ENCODE measurements around the gene PACSIN1.

PACSIN1 gene

DNA sequence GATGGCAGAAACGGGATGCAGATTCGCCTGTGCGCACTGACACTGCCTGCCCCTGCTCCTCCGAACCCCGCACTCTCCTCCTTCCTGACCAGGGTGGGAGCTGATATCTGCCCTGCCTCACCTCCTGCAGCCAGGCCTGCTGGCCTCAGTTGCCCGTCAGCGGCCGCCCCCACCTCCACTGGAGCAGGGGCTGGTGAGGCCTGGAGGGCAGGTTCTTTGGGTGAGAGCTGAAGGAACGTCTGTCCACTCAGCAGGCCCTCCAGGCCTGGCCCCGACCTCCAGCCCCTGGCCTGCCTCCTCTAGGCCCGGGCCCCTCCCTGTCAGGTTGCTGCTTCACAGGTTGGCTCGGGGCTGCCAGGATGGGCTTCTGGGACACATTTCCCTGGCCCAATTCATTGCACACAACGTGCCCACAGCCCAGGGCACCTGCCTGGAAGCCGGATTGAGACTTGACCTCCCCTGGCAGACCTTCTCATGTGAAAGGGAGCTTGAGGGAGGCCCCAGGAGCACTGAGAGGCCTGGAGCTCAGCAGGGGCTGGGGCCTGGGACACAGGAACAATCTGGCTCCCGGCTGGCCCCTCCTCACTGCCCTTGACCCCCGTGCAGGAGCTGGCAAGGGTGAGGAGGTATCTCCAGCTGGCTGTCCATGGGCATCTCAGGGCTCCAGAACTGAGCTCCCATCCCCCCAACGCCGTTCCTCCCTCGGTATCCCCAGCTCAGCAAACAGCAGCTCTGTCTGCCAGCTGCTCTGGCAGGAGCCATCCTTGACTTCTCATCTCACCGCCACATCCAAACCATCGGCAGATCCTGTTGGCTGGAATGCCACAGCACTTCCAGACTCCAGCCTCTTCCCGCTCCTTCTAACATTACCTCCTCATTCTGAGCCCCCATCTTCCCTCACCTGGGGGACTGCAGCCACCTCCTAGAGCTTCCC, 50.8 kb downstream of the PACSIN1 start:
- DNase-seq, result no peak

DNA sequence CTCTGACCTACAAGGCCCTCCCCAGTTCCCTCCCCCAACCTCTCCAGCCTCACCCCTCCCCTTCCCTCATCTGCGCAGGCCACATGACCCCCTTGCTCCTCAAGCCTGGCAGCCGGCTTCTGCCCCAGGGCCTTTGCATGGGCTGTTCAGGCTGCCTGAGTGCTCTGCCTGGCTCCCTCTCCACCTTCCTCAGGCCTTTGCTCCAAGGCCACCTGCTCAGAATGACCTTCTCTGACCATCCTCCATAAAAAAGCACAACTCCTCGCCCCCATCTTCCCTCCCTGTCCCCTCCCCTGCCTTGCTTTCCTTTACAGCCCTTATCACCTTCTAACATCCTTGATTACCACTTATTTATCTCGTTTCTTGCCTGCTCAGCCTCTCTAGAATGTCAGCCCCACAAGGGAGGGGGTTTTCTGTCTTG, 51.6 kb downstream of the PACSIN1 start:
- DNase-seq, result no peak

DNA sequence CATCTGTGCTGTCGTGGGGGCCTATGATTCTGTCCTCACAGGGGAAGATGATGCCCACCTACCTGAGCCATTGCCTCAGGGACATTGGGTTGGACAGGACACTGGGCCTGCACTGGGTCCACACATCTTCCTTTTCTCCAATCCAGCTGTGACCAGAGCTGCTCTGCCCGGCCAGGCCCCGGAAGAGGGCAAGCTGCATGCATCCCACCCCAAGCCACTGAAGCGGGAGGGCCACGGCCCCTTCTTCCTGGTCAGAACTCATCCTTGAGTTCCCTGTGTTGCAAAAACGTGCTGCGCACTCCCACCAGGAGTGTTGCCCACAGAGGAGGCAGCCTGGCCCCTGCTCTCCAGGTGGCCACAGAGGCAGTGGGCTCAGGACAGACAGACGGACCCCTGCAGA, 52.1 kb downstream of the PACSIN1 start:
- no peak for DNase-seq

DNA sequence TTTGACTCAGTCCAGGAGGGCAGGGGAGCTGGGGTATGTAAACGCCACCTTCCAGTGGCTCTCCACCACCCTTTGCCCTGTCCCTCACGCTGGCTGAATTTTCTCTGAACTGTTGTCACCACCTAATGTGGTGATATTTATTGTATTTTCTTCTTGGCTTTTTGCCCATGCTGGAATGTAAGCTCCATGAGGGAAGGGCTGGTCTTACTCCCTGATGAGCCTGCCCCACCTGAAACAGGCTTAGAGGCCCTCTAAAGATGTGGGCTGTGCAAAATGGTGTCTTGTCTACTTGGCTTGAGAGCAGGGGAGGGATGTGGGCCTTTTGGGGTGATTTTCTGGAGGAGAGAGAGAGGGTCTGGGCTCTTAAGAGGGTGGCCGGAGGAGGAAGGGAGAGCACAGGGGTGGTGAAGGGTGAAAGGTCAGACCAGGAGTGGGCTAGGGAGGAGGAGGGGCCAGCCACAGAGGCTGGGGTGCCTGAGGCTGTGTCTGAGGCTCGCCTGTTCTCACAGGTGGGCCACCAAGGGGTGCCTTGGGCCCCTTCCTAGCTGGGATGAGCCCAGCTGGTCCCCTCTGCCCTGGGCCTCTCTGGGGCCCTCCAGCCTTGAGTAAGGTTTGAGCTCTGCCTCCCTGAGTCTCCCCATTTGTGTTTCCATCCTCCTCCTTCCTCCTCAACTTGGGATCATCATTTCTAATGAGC, 52.9 kb downstream of the PACSIN1 start:
- DNase-seq, result no peak

DNA sequence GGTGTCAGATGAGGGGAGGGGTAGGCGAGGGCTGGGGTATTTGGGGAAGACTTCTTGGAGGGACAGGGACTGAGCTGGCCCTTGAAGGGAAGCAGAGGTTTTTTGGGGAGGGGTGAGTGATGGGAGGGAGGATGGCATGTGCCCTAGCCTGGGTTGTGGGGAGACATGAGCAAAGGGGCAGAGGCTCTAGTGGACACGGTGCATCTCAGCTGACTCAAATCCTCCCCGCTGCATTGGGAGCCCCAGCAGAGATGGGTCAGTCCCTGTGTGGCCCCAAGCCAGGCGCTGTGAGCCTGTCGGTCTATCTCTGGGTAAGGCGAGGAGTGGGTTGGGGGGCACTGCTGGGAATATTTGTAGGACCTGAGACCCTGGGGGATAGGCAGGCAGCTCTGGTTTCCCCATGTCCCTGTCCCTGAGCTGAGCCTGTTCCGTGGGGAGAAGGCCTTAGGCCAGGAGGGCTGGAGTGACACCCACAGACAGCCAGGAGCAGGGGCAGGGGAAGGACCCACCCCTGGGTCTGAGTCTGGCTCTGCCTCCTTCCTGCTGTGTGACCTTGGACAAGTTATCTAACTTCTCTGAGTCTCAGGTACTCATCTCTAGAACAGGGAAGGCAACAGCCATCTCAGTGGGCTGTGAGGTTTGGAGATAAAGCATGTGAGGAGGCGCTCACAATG, 54.2 kb downstream of the PACSIN1 start:
- DNase-seq, result no peak

DNA sequence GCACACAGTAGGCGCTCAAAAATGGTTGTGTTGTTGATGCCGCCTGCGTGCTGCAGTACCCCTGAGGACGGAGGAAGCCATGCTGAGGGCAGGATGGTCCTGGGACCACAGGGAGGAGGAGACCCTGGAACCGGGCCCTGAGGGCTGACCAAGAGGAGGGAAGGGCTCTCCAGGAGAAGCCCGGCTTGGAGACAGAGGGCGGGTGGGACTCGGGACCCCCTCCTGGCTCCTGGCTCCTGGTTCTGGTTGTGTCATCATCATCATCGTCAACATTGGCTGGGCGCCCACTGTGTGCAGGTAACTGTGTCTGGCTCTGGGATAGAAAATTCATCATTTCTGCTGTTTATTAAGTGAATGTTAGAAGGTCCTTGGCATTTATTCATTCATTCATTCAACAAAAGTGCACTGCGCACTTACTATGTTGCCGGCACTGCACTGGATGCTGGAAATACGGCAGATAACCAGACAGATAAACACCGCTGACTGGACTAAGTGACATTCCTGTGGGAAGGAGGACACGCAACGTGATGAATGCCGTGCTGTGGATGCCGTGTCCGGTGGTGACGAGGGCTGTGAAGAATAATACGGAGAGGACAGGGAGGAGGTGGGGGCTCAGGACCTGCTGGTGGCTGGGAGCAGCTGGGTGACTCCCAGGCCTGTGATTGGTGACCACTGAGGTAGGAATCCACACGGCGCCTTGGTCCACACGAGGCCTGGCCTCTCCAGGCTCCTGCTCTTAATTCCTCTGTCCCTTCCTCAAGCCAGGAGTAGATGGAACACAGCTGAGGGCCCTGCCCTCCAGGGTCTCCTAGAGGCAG, 55.0 kb downstream of the PACSIN1 start:
- DNase-seq, result no peak

DNA sequence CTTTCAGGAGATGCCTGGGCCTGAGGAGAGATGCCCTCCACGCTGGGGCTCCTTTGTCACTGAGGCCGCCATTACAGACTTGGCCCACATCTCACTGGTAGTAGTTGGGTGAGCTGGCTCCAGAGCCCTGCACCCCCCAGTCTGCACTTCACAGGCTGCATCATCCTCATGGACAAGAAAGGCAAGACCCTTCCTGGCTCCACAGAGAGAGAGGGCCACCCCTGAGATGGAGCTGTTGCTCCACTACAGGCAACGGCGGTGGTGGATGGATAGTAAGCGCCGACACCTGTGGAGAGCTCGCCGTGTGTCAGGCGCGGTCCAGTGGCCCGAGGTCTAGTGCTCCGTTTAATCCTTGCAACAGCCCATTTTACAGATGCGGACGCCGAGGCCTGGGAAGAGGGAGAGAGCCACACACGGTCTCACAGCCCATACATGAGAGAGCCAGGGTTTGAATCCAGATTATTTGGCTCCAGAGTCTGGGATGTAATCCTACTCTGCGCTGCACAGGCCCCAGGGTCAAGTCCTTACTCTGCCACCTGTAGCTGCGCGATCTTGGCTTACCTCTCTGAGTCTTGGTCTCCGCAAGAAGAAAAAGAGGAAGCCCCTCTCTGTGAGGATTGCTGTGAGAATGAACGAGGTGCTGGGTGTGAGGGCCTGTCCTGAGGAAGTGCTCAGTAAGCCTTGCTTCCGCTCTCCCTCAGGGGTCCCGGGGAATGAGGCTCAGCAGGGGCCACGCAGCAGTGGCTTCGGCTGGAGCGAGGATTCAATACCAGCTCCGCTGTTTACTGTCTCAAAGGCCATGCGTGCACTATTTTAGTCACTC, 55.8 kb downstream of the PACSIN1 start:
- DNase-seq, result no peak

DNA sequence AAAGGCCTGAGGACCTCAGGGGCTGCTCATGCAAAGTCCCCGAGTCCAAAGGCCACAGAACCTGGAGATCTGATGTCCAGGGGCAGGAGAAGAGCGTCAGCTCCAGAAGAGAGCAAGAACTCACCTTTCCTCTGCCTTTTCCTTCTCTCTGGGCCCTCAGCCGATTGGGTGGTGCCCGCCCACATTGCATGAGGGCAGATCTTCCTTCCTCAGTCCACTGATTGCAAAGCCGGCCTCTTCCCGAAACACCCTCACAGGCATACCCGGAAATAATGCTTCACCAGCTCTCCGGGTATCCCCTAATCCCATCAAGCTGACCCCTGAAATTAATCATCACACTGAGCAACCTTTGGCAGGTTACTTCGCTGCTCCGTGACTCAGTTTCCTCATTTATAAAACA, 56.9 kb downstream of the PACSIN1 start:
- no peak for DNase-seq

DNA sequence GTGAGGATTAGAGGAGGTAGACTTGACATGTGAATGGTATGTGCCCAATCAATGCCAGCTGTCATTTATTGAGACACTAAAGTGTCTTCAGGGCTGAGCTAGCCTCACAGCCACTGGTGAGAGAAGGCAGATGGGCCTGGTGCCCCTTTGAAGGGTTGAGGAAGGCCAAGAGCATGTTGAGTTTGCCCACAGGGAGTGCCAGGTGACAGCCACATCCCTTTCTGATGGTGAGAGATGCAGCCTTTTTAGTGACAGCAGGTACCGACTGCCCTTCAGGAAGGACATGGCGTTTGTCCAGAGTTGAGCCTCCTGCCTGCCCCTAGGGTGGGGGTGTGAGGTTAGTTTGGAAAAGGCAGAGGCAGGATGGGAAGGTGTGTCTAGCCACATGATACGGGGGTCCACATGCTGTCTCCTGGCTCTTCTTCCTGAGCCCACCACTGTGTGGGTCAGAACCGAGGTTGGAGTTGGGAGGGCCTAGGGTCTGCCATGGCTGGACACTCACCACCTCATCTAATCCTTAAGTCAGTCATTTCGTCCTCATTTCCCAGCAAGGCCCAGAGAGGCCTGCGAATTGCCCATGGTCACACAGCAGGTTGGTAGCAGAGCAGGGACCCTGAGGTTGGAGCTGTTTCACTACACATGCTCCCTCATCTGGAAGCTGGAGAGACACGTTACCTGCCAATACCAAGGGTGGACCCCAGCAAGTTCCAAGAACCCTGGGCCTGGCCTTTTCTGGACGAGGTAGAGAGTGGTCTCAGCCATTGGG, 57.7 kb downstream of the PACSIN1 start:
- DNase-seq, result no peak

DNA sequence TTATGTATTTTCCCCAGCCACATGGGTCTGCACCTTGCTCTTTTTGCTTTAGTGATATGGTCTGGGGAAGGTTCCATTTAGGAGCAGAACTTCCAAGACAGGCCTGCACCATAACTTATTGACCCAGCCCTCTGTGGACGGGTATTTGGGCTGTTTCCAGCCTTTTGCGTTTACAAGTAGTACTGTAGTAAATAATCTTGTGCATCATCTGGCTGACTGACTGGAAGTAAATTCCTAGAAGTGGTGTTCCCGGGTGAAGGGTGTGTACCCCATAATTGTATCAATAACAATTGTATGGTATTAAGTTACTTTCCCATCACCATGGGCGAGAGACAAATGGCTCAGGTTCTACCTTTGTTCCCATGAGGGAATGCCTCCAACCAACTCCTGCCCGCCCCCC, 58.6 kb downstream of the PACSIN1 start:
- DNase-seq, result no peak

DNA sequence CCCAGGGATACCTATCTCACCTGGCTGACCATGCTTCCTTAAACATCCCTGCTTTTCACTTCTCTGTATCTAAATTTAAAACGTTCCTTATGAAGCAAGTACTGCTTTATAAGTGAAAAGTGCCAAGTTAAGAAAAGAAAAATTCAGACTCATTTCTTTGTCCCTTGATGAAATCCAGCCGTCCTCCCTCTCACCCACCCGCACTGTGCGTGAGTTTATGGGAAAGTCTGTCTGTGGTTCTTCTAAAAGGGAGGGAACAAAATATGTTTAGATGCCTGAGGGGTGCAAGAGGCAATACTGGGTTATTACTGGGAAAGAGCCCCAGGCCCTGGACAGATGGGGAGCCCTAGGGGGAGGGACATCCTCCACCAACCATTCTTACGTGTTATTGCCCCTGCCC, 59.1 kb downstream of the PACSIN1 start:
- DNase-seq, result no peak

DNA sequence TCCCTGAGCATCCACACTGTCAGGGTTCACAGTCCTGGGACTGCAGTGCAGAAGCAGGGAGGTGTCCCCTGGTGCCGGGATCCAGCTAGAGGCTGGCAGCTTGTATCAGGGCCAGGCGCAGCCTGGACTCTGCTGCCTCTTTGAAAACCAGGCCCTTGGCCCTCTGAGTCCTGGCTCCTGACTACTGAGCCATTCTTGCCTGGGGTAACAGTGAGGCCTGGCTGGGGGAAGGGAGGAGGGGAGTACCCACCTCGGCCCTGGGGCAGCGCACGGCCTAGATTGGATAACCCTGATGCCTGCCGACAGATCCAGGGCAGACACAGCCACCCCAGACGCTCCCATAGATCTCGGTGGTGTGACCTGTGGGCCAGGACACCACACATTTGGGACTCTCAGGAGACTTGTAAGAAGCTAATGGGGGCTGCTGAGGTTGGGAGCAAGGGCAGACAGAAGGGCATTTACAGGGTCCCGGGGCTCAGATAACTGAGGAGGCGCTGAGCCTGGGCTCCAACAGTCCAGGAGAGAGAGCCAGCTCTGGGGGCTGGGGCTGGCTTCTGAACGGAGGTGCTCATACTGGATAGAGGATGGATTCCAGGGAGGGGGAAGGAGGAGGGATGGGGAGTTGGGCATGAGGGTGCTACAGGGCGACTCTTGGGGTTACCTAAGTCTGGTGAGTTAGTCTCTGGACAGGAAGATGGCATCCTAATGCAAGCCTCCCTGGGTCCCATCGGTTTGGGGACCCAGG, 59.7 kb downstream of the PACSIN1 start:
- no peak for DNase-seq

DNA sequence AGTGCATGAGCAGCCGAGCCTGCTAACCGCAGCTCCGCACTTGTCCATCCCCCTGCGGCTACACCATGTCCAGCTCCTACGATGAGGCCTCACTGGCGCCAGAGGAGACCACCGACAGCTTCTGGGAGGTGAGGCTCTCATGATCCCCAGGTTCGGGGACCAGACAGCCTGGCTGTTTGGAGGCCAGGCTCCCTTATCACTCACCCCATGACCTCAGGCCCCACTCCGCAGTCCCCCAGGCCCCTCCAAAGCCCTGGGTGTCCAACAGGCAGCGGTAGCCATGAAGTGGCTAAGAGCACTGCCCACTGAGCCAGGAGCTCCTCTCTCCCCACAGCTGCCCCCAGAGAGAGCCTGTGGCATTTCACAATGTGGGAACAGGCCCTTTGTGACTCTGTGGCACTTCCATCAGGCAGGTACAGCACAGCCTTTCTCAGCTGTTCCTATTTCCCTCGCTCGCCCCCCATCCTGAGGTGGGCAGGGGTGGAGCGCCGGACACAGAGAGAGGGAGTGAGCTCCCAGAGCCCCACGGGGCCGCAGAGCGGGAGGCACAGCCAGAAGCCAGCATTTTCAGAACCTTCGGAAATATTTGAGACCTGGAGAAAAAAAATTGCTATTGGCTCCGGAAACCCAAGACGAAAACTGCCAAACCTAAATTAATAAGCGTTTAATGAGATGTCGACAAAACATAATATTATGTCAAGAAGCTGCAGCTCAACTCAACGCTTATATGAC, 60.5 kb downstream of the PACSIN1 start:
- DNase-seq, result no peak

DNA sequence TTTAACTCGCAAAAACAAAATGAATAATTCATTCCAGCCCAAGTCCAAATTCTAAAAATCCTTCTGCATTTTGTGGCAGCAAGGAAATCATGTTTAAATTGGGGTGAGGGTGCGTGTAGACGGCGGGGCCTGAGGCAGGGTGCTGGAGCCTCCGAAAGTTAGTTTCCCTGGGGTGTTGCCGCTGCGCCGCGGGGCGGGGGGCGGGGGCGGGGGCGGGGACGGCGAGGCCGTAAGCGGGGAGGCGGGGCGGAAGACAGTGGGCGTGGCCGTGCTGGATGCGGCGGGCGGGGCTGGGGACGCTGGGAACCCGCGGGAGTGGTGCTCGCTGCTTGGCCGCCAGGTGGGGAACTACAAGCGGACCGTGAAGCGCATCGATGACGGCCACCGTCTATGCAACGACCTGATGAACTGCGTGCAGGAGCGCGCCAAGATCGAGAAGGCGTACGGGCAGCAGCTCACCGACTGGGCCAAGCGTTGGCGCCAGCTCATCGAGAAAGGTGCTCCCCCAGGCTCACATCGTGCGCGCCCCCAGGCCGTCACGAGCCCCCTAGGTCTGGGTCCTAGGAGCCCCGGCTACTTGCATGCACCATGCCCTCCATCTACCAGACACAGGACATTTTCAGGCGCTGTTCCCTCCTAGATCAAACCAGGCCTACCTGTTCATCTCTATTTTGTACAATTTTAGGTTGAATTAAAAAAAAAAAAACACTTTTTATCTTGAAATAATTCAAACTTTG, 61.3 kb downstream of the PACSIN1 start:
- peak; percentile 80 to 94 for DNase-seq

DNA sequence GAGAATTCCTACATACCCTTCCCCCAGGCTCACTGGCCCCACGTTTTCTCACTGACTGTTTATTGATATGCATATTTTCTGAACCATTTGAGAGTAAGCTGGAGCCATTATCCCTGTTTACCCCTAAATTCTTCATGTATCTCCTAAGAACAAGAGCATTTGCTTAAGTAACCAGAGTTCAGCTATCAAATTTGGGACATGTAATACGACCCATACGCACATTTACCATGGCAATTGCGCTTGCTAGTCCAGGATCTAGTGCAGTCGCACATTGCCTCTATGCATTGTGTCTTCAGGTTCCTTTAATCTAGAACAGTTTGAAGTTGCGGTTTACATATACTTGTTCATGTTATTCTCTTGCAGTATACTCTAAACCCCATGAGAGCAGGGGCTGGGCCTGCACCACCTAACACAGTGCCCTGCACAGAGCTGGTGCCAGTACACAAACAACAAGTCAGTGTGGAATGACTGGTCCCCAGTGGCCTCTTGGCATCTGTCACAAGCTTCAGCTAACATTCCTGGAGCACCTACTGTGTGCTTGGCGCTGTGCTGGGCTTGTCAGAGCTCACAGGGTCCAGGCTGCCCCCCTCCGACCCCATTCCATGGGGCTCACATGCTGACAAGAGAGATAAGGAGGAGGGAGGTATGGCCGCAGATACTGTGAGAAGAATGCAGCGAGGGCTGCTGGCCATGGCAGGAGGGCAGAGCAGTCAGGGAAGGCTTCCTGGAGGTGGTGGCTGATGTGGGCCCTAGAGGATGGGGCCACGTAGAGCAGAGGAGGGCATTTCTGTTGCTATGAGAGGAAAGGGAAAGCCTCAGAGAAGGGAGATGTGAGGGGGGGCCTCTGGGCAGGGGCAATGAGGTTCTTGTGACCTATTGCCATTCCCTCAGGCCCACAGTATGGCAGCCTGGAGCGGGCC, 62.1 kb downstream of the PACSIN1 start:
- no peak for DNase-seq

DNA sequence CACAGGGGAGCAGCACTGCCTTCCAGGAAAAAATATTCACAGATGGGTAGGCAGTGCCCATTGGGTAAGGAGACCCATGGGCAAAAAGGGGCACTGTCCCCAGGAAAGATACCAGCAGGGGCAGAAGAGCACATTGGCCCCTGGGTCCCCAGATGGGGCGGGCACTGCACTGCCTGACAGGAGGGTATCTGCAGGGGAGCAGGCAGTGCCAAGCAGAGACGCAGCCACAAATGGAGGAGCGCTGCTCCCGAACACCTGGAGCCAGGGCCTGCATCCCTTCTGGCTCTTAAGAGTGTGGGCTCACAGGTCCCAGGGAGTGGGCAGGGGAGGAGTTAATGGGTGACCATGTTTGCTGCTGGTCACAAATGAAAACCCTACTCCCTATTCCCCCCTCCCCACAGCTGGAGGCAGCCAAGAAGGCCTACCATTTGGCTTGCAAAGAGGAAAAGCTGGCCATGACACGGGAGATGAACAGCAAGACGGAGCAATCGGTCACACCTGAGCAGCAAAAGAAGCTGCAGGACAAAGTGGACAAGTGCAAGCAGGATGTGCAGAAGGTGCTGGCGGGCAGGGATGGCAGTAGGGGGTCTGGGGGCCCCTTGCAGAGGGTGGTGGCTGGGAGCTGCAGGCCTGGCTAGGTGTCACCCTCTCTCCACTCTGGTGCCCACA, 63.3 kb downstream of the PACSIN1 start:
- DNase-seq, result no peak

DNA sequence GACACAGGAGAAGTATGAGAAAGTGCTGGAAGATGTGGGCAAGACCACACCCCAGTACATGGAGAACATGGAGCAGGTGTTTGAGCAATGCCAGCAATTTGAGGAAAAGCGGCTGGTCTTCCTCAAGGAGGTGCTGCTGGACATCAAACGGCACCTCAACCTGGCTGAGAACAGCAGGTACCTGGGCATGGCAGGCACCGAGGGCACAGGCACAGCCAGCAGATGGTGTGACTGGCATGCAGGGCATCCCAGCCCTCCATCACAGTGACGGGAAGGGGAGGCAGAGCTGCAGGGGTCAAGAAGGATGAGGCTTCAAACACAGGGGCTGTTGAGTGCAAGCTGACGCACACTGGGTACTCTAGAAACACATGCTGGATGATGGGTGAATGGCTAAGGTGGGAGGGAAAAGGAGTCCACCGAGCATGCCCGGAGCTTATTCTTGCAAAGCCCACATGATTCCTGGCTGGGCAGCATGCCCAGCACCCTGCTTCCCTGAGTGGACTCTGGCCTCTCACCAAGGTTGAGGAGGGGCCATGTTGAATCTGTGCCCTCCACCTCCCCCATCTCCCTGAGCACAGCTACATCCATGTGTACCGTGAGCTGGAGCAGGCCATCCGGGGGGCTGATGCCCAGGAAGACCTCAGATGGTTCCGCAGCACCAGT, 63.9 kb downstream of the PACSIN1 start:
- DNase-seq, result no peak

Data from inflammatory macrophage treated with lipopolysaccharide for 1 hour (primary cell).